ENCODE measurements around the gene ALKBH3.

Gene ALKBH3

DNA sequence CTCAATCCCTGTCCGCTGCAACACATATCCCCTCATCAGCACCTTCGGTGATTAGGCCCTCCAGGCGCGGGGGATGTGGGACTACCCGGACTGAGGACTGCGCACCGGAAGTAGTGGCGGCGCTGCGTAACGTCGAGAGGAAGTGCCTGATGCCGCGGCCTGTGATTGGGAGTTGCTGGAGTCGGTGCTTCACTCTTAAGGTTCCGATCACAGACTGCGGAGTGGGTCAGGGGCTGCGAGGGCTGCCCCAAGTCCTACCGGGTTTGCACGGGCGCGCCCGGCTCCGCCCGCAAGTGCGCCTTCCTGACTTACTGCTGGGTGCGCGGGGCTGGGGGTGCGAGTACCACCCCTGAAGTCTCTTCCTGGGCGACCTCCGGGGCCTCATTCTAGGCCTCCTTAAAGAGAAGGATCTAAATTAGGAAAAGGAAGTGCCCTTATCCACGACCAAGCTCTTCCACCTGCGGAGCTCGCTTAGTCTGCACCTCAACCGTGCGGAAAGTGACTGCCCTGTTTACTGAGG lies at the start of gene ALKBH3:
Gene ALKBH3, plus strand, starts transcription at position 192 of the 520 bp plus-strand sequence. CDS start 1,822 bp downstream, outside the sequence.
- DNase-seq (ENCODE audit: low spot score): peak; percentile 86

GRCh38 chr11:43830928-43831440 lies 49.6 kb upstream of the ALKBH3 start:
- DNase-seq (ENCODE audit: low spot score): peak; percentile 8

DNA sequence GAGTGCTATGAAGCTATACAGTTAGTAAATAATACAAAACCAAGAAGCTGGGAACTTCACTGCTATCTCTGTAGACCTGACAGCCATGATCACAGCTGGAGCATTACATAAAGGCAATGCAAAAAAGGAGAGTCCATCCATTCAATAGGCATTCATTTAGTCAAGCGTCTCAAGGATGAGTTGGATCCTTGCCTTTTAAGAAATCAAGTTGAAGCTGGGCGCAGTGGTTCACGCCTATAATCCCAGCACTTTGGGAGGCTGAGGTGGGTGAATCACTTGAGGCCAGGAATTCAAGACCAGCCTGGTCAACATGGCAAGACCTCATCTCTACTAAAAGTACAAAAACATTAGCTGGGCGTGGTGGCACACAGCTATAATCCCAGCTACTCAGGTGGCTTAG lies 48.1 kb upstream of the ALKBH3 start:
- DNase-seq (ENCODE audit: low spot score): no peak

DNA sequence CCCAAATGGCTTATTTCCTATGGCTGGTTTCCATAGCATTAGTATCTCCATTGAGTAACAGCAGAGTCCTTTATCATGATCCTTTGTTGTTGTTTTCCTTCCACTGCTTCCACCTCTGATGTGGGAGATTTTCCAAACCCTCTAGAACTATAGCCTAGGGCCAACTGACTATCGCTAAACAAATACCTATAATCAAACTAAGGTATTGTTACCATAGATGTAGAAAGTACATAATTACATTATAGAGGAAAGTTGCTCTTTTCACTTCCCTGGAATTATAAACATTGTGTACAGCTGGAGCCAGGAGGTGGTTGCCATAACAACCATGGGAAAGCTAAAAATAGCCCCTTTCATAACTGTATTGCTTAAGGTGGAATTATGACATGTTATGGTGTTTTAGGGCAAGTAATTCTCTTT lies 47.0 kb upstream of the ALKBH3 start:
- DNase-seq (ENCODE audit: low spot score): no peak

GRCh38 chr11:43834286-43834685 lies 46.3 kb upstream of the ALKBH3 start:
- no peak for DNase-seq (ENCODE audit: low spot score)

GRCh38 chr11:43835104-43835503 lies 45.5 kb upstream of the ALKBH3 start:
- DNase-seq (ENCODE audit: low spot score): no peak

GRCh38 chr11:43837879-43838278 lies 42.8 kb upstream of the ALKBH3 start:
- no peak for DNase-seq (ENCODE audit: low spot score)

DNA sequence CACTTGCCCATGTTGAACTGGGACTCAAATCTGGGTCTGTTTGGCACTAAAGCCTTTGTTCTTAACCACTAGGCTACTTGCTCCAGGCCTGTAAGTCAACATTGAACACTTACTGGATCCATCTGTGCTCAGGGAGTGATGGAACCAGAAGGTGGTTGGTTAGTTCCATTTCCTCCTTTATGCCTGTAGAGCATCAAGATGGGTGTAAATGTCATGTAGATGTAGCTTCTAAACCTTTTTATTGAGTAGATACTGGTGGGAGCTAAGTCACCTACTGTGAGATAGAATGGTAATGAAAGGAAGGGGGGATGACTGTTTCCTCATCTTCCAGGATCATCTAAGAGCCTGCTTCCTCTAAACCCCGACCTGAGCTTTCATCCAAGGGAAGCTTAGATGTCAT lies 38.6 kb upstream of the ALKBH3 start:
- no peak for DNase-seq (ENCODE audit: low spot score)

GRCh38 chr11:43845816-43846215 lies 34.8 kb upstream of the ALKBH3 start:
- DNase-seq (ENCODE audit: low spot score): no peak

- peak; percentile 71 for DNase-seq (ENCODE audit: low spot score)
Measured at GRCh38 chr11:43852057-43852636, 28.5 kb upstream of the ALKBH3 start.

DNA sequence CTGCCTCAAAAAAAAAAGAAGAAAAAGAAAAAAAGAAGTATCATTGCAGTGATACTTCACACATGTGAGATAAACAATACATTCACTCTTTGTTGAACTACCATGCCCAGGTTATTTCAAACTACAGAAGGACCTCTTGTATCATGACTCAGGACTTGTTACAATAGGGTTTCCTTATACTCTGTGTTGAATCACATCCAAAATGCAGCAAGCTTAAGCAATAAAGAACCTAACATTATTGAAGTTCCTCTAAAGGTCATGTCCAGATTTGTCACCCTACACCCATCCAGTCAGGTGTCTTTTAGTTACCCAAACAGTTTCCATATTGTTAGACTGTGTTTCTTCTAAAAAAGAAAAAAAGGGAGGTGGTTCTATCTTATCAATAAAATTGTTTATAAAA lies 26.9 kb upstream of the ALKBH3 start:
- DNase-seq (ENCODE audit: low spot score): no peak

DNA sequence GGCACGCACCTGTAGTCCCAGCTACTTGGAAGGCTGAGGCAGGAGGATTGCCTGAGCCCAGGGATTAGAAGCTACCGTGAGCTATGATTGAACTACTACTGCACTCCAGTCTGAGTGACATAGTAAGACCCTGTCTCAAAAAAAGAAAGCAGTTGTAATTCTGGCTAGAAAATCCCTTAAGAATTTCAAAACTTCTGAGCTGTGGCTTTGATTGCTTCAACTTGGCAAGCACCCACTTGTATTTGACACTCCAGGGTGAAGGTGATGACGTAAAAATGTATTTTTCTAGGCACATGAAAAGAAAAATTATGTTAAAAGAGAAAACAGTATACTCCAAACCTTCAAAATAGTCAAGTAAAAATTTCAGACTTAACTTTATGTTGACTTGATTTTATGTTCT lies 23.6 kb upstream of the ALKBH3 start:
- DNase-seq (ENCODE audit: low spot score): no peak

DNA sequence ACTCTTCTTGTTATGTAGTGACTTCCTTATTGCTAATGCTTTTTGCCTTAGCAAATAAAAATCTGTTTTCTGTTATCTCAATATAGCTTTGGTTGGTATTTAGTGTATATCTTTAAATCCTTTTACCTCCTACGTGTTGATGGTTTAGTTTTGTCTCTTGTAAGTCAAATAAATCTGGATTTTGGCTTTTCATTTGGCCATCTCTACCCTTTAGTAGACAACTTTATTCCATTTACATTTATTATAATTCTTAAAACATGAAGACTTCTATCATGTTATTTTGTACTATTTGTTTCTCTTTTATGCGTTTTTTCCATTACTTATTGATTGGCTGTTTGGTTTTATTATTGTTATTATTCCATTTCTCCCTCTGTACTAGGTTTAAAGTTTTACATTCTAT lies 19.5 kb upstream of the ALKBH3 start:
- no peak for DNase-seq (ENCODE audit: low spot score)

DNA sequence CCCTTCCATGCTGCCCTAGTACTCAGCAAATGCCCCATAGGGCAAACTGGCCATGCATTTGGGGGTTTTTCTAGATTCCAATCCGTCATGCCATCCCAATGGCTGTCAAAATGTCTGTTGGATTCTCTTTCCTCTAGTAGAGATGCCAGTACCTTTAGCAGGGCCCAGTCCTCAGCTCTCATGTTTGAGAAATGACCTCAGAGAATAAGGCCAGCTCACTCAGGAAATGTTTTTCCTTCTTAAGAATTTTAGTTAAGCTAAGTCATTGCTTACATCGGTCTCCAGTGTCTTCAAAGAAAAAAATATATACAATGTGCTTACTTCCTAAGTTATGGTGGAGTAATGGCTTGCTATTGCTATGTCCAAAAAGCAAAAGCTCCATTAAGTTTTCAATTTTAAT lies 14.1 kb upstream of the ALKBH3 start:
- no peak for DNase-seq (ENCODE audit: low spot score)

DNA sequence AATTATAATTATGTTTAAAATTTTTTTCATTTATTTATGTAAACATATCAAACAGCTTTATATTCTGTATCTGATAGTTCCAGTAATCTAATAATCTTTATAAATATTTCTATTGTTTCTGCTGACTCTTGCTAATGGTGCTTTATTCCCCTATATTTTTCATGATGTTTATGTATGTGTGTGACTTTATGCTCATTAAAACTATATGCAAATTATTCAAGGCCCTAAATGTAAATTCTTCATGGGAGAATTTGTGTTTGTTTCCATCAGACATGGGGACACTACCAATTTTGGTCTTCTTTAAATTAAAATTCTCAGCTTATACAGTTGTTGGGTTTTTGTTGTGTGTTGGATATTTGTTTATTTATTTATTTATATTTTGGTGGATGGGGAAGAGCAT lies 13.7 kb upstream of the ALKBH3 start:
- no peak for DNase-seq (ENCODE audit: low spot score)

DNA sequence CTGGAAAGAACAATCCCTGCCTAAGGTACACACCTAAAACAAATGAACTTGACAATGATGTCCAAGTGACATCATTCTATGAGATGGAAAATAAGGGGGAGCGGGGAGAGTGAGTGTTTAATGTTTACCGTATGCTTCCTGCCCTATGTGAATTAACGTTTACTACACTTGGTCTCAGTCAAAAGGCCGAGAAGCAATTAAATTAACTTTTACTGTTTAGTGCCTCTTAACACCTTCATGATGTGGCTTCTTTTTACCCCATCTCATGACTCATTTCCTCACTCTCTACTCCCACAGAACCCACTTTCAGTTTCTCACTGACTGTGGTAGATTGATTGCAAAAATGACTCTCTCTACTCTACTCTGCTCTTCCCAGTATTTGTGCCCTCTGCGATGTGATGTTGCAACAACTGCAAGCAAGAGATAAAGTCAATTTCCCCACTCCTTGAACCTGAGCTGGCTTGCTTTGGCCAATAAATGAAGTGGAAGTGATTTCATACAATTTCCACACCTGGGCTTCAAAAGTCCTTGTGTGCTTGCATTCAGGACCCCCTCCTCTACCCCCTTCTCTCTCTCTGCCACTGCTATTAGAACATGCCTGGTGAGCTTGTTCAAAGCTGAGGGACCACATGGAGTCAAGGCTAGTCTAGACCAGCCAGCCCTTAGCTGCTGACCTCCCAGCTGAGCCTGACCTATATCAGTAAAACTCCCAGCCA lies 11.6 kb upstream of the ALKBH3 start:
- DNase-seq (ENCODE audit: low spot score): peak; percentile 9

DNA sequence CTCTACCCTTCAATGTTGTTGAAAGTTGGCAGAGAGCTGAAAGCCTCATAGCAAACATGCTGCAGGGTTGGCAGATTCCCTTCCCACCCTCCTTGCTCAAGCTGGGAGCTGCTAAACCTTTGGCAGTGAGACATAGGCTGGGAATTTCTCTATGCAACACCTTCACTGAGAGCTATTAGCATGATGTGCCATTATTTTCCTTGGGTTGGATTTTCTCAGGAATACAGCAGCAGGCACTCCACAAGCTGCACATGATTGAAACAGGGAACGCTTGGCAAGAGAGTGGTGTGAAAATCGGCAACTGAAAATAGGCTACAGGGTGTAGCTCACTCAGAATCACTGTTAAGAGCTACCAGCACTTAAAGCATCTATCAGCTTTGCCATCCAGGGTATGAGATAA lies 9.6 kb upstream of the ALKBH3 start:
- DNase-seq (ENCODE audit: low spot score): peak; percentile 22

GRCh38 chr11:43872995-43873394 lies 7.6 kb upstream of the ALKBH3 start:
- no peak for DNase-seq (ENCODE audit: low spot score)

DNA sequence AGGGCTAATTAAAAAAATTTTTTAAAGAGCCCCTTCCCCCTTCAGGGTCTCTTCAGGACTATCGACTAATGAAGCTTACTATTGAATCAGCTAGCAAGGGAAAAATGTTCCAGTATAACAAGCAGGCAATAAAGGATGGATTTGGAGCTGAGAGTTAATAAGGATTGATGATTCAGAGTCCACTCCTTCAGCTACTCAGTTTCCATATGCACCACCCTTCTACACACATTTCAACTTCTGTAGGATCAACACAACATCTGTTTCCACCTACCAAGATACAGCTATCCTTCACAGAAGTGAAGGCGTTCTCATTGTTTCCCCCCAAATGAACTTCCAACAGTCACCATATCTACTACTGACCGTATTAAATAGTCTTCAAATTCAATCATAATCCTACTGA lies 6.6 kb upstream of the ALKBH3 start:
- DNase-seq (ENCODE audit: low spot score): no peak

GRCh38 chr11:43874738-43875137 lies 5.9 kb upstream of the ALKBH3 start:
- DNase-seq (ENCODE audit: low spot score): no peak

GRCh38 chr11:43879789-43880639 lies 617 bp upstream of the ALKBH3 start:
- no peak for DNase-seq (ENCODE audit: low spot score)

DNA sequence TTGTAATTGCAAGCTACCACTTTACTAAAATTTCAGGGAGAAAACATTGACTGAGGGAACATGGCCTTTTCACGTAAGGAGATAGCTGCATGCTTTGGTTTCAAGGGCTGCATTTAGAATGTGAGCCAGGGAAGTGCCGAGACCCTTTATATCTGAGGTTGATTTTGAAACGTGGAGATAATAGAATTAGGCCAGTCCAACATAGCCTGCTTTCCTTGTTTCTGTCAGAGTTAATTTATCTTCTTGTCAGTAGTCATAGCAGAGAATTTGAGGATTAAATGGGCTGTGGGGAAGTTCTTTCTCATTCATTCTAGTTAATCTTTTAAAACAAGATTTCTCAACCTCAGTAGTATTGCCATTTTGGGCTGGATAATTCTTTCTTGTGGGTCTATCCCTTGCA lies 12.2 kb downstream of the ALKBH3 start:
- DNase-seq (ENCODE audit: low spot score): no peak

DNA sequence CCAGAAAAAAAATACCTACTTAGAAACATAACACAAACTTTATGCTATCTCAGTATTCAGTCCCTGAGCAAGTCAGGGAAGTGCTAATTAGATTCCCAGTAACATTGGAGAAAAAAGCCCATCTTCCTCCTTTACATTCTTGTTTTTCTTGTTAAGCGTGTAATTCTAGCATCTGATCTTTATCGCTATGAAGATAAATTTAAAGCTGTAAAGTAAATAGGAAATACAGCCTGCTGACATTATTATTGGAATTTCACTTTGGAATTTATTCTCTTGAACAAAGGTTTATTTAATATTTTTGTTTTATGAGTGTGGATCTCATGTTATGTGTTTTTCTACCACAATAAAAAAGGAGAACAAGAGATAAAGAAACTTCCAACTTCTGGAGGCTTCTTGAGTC lies 13.9 kb downstream of the ALKBH3 start:
- DNase-seq (ENCODE audit: low spot score): no peak
